Trophoblast cell (in vitro differentiated cells and primary cell): Measurements from ENCODE around the gene CEP131.

Experiments
- DNase-seq, 2 donors: peaks; one replicate each; pipeline ENCODE4 v3.0.0-alpha.2; 2016
- H2AFZ ChIP-seq: 2 replicates; pipeline ENCODE4 v1.6.1; 2013; ENCODE audit warnings: low read length, moderate library complexity, mild to moderate bottlenecking; ENCODE audit not compliant: insufficient read depth, poor library complexity
- H2AK5ac ChIP-seq: 2 replicates; pipeline ENCODE4 v1.6.1; 2013; ENCODE audit warnings: mild to moderate bottlenecking, low read length
- H2BK120ac ChIP-seq: 2 replicates; pipeline ENCODE4 v1.6.1; 2013; ENCODE audit warnings: low read length, mild to moderate bottlenecking, moderate library complexity; ENCODE audit not compliant: insufficient read depth, poor library complexity
- H2BK12ac ChIP-seq: 2 replicates; pipeline ENCODE4 v1.6.1; 2013; ENCODE audit warnings: mild to moderate bottlenecking, low read length, moderate library complexity
- H2BK5ac ChIP-seq: 2 replicates; pipeline ENCODE4 v1.6.1; 2013; ENCODE audit warnings: low read length, low read depth, moderate library complexity, mild to moderate bottlenecking; ENCODE audit not compliant: poor library complexity
- H3K14ac ChIP-seq: 2 replicates; pipeline ENCODE4 v1.6.1; 2013; ENCODE audit warnings: mild to moderate bottlenecking, low read length
- H3K18ac ChIP-seq: 2 replicates; pipeline ENCODE4 v1.6.1; 2013; ENCODE audit warnings: mild to moderate bottlenecking, low read length
- H3K23ac ChIP-seq: 2 replicates; pipeline ENCODE4 v1.6.1; 2013; ENCODE audit warnings: low read length
- H3K27ac ChIP-seq: 2 replicates; pipeline ENCODE4 v1.5.1; 2013; ENCODE audit warnings: low read depth, mild to moderate bottlenecking, inconsistent platforms, low read length, moderate library complexity
- H3K27me3 ChIP-seq: 2 replicates; pipeline ENCODE4 v1.6.1; 2013; ENCODE audit warnings: inconsistent platforms, mild to moderate bottlenecking, low read length, moderate library complexity; ENCODE audit not compliant: insufficient read depth
- H3K36me3 ChIP-seq, 2 experiments: 1 replicate in 1 of 2; 2 replicates in 1 of 2; pipeline ENCODE4 v1.6.1; 2013; ENCODE audit warnings: low read length in 2 of 2, mild to moderate bottlenecking in 2 of 2, moderate library complexity in 1 of 2; ENCODE audit not compliant: insufficient read depth in 2 of 2, control insufficient read depth in 1 of 2
- H3K4ac ChIP-seq: 2 replicates; pipeline ENCODE4 v1.6.1; 2013; ENCODE audit warnings: low read depth, mild to moderate bottlenecking, low read length, moderate library complexity
- H3K4me1 ChIP-seq, 2 experiments: 1 replicate in 1 of 2; 2 replicates in 1 of 2; pipeline ENCODE4 v1.6.1; 2013; ENCODE audit warnings: low read length in 2 of 2, mild to moderate bottlenecking in 2 of 2, moderate library complexity in 1 of 2; ENCODE audit not compliant: insufficient read depth in 2 of 2, control insufficient read depth in 1 of 2
- H3K4me2 ChIP-seq: 2 replicates; pipeline ENCODE4 v1.6.1; 2013; ENCODE audit warnings: inconsistent platforms, mild to moderate bottlenecking, low read length, moderate library complexity
- H3K4me3 ChIP-seq: 2 replicates; pipeline ENCODE4 v1.5.1; 2013; ENCODE audit warnings: mild to moderate bottlenecking, low read depth, low read length, inconsistent platforms
- H3K79me1 ChIP-seq: one replicate; pipeline ENCODE4 v1.6.1; 2013; ENCODE audit warnings: low read length
- H3K79me2 ChIP-seq: 2 replicates; pipeline ENCODE4 v1.6.1; 2013; ENCODE audit warnings: low read length, mild to moderate bottlenecking; ENCODE audit not compliant: control insufficient read depth, insufficient read depth, poor library complexity
- H3K9ac ChIP-seq: 2 replicates; pipeline ENCODE4 v1.6.1; 2013; ENCODE audit warnings: mild to moderate bottlenecking, low read length
- H3K9me3 ChIP-seq: 2 replicates; pipeline ENCODE4 v1.6.1; 2013; ENCODE audit warnings: low read depth, mild to moderate bottlenecking, control low read depth, inconsistent platforms, low read length; ENCODE audit not compliant: insufficient read depth
- H4K12ac ChIP-seq: 2 replicates; pipeline ENCODE4 v1.6.1; 2013; ENCODE audit warnings: low read depth, mild to moderate bottlenecking, low read length, moderate library complexity
- H4K8ac ChIP-seq: 2 replicates; pipeline ENCODE4 v1.6.1; 2013; ENCODE audit warnings: low read depth, mild to moderate bottlenecking, low read length, moderate library complexity
- H4K91ac ChIP-seq: one replicate; pipeline ENCODE4 v1.6.1; 2013; ENCODE audit warnings: low read depth, mild to moderate bottlenecking, low read length, moderate library complexity
- WGBS: extraction: QIAGEN DNeasy Blood & Tissue Kit; methylation state at CpG from one replicate; pipeline ENCODE4 v1.1.7; 2013; ENCODE audit warnings: missing lambda C conversion rate; ENCODE audit not compliant: insufficient read length, insufficient coverage; ENCODE audit errors: extremely low coverage; 5-methylcytosine and 5-hydroxymethylcytosine counted together

CEP131 gene

GRCh38 chr17:81183807-81184206 lies 39.0 kb downstream of the CEP131 start:
- Histone ChIP-seq H3K4me3 (no peak overlapping the region), H3K4me1 (no peaks in the 10 kb centered on the region), H4K91ac (no peak overlapping the region), H3K9ac (no peak overlapping the region), H3K36me3 (peaks cover 4 to 6% of the 10 kb centered on the region in 2 experiments), H4K12ac (no peak overlapping the region), H3K14ac (no peak overlapping the region), H3K4ac (no peak overlapping the region), H3K9me3 (peaks cover 4% of the 10 kb centered on the region), H2BK5ac (no peak overlapping the region), H3K79me2 (no peaks in the 10 kb centered on the region), H3K23ac (no peak overlapping the region), H3K4me2 (no peak overlapping the region), H2AFZ (no peak overlapping the region), H2AK5ac (no peak overlapping the region), H3K27ac (no peak overlapping the region), H3K27me3 (no peaks in the 10 kb centered on the region), H3K18ac (no peak overlapping the region), H2BK12ac (no peak overlapping the region), H4K8ac (no peak overlapping the region), H3K79me1 (no peaks in the 10 kb centered on the region), H2BK120ac (no peak overlapping the region)
- no CpG with 5 or more reads among the region's 11 CpGs for WGBS
- DNase-seq = no peak

DNA sequence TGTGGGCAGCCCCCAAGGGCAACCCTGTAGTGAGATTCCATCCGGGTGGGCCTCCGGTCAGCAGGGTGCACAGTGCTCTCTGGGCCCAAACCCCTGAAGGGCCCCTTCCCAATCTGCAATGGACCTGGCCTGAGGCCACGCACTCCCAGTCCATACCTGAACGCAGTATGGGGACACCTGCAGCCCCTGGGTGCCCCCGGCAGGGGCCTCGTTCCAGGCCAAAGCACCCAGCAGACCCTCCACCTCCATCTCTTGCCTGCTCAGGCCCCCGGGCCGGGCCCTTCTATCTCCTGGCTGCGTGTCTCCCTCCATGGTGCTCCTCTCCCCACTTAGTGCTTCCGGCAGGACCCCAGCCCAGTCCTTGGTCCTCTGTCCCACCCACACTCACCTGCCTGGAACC lies 39.4 kb downstream of the CEP131 start:
- no peak overlapping the region for H4K12ac ChIP-seq
- H3K27me3 ChIP-seq = no peaks in the 10 kb centered on the region
- peaks cover 1% of the 10 kb centered on the region in 2 experiments for H3K36me3 ChIP-seq
- no peak overlapping the region for H3K23ac ChIP-seq
- no peaks in the 10 kb centered on the region for H3K79me1 ChIP-seq
- H3K14ac ChIP-seq = no peak overlapping the region
- H4K91ac ChIP-seq = no peak overlapping the region
- no peak overlapping the region for H2BK120ac ChIP-seq
- no peak overlapping the region for H2AFZ ChIP-seq
- no peak overlapping the region for H2AK5ac ChIP-seq
- no peaks in the 10 kb centered on the region for H3K79me2 ChIP-seq
- no peak overlapping the region for H3K18ac ChIP-seq
- no peak overlapping the region for H3K4ac ChIP-seq
- H3K4me3 ChIP-seq = no peak overlapping the region
- no peaks in the 10 kb centered on the region for H3K4me1 ChIP-seq
- no peak overlapping the region for H3K9ac ChIP-seq
- H4K8ac ChIP-seq = no peak overlapping the region
- no CpG with 5 or more reads among the region's 10 CpGs for WGBS
- DNase-seq = no peak
- no peak overlapping the region for H3K4me2 ChIP-seq
- H2BK12ac ChIP-seq = no peak overlapping the region
- H3K9me3 ChIP-seq = peaks cover 4% of the 10 kb centered on the region
- H2BK5ac ChIP-seq = no peak overlapping the region
- H3K27ac ChIP-seq = no peak overlapping the region

- Histone ChIP-seq H3K4me2 (no peak overlapping the region), H3K36me3 (no peaks in the 10 kb centered on the region), H3K4me3 (no peak overlapping the region), H2BK5ac (no peak overlapping the region), H3K23ac (no peak overlapping the region), H2BK12ac (no peak overlapping the region), H2BK120ac (no peak overlapping the region), H3K79me2 (no peaks in the 10 kb centered on the region), H4K91ac (no peak overlapping the region), H3K9me3 (peaks cover 4% of the 10 kb centered on the region), H3K79me1 (no peaks in the 10 kb centered on the region), H4K8ac (no peak overlapping the region), H3K4ac (no peak overlapping the region), H3K27me3 (no peaks in the 10 kb centered on the region), H3K14ac (no peak overlapping the region), H3K27ac (no peak overlapping the region), H4K12ac (no peak overlapping the region), H3K18ac (no peak overlapping the region), H3K9ac (no peak overlapping the region), H3K4me1 (no peaks in the 10 kb centered on the region), H2AK5ac (no peak overlapping the region), H2AFZ (no peak overlapping the region)
- no peak for DNase-seq
- no CpG with 5 or more reads among the region's 5 CpGs for WGBS
These were observed 40.2 kb downstream of the CEP131 start for GRCh38 chr17:81182596-81182995.

- Histone ChIP-seq H3K27me3 (no peaks in the 10 kb centered on the region), H3K4me2 (no peak overlapping the region), H2AK5ac (no peak overlapping the region), H3K79me1 (no peaks in the 10 kb centered on the region), H3K14ac (no peak overlapping the region), H2BK12ac (no peak overlapping the region), H2BK120ac (no peak overlapping the region), H2AFZ (no peak overlapping the region), H3K9ac (no peak overlapping the region), H4K8ac (no peak overlapping the region), H3K4ac (no peak overlapping the region), H3K4me1 (no peaks in the 10 kb centered on the region), H3K18ac (no peak overlapping the region), H3K36me3 (no peaks in the 10 kb centered on the region), H3K27ac (no peak overlapping the region), H2BK5ac (no peak overlapping the region), H4K91ac (no peak overlapping the region), H3K23ac (no peak overlapping the region), H3K4me3 (peak overlapping the region; percentile 44), H4K12ac (no peak overlapping the region), H3K9me3 (peaks cover 4% of the 10 kb centered on the region), H3K79me2 (no peaks in the 10 kb centered on the region)
- no peak for DNase-seq
- no CpG with 5 or more reads among the region's 19 CpGs for WGBS
These were observed 41.0 kb downstream of the CEP131 start for GRCh38 chr17:81181811-81182185.
